Peyer's patch (tissue), 4 donors: ENCODE results near the gene ICA1L.

Experiments
- CTCF ChIP-seq, 6 experiments: fragments of 450-650 bp in 4 of 6; fragments of 200-600 bp in 2 of 6; sonication (generic) in 1 of 6; IDR thresholded peaks; one replicate each; pipeline ENCODE4 v1.5.1; 2017 to 2019; ENCODE audit warnings: antibody characterized with exemption in 6 of 6, mild to moderate bottlenecking in 3 of 6, moderate library complexity in 1 of 6
- POLR2A ChIP-seq, 2 donors: fragments of 450-650 bp; IDR thresholded peaks; one replicate each; pipeline ENCODE4 v1.5.1; 2017; ENCODE audit warnings: antibody characterized with exemption in 2 of 2, mild to moderate bottlenecking in 2 of 2, moderate library complexity in 2 of 2

GRCh38 chr2:202918860-202919259 is 47.3 kb upstream of the ICA1L start:
- no peak for TF ChIP-seq POLR2A (IDR thresholded peaks at IDR 0.05)
- no peak for TF ChIP-seq CTCF (IDR thresholded peaks at IDR 0.05)
